Measurements from ENCODE around the gene NFIL3.
"Not testable (repeated sequence)": the region's sequence is repeated elsewhere in the genome, so short reads cannot be mapped to it uniquely, and the experiment has no call there.

The NFIL3 gene

DNA sequence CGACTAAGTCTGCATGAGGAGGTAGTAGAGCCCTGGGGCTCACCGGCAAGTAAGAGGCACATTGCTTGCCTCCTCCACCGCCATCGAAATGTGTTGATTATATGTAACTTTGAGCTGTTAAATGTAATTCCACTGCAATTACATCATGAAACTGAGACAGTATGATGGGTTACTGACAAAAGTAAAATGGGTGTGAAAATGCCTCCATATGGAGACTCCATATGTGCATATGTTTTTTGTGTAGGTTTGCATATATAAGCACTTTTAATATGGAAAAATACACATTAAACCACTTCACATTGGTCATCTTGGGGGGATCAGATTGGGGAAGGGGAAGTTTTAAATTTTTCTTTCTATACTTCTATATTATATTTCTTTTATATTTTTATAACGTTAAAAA, 29.8 kb downstream of the NFIL3 start:
- H3K9me3 Mint-ChIP-seq: no peaks in the 10 kb centered on the region
- TF ChIP-seq, protein P1, sequence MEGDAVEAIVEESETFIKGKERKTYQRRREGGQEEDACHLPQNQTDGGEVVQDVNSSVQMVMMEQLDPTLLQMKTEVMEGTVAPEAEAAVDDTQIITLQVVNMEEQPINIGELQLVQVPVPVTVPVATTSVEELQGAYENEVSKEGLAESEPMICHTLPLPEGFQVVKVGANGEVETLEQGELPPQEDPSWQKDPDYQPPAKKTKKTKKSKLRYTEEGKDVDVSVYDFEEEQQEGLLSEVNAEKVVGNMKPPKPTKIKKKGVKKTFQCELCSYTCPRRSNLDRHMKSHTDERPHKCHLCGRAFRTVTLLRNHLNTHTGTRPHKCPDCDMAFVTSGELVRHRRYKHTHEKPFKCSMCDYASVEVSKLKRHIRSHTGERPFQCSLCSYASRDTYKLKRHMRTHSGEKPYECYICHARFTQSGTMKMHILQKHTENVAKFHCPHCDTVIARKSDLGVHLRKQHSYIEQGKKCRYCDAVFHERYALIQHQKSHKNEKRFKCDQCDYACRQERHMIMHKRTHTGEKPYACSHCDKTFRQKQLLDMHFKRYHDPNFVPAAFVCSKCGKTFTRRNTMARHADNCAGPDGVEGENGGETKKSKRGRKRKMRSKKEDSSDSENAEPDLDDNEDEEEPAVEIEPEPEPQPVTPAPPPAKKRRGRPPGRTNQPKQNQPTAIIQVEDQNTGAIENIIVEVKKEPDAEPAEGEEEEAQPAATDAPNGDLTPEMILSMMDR (IDR thresholded peaks at IDR 0.05; ENCODE audit: unreplicated experiment in 3 of 3): no peak
- H3K27me3 Mint-ChIP-seq (ENCODE audit: low read depth): no peaks in the 10 kb centered on the region
- no peaks in the 10 kb centered on the region for H3K36me3 Mint-ChIP-seq (ENCODE audit: low read depth)
- no peaks in the 10 kb centered on the region for H3K4me1 Mint-ChIP-seq
- no peak overlapping the region for H3K27ac Mint-ChIP-seq
- H3K4me3 Mint-ChIP-seq: no peak overlapping the region

DNA sequence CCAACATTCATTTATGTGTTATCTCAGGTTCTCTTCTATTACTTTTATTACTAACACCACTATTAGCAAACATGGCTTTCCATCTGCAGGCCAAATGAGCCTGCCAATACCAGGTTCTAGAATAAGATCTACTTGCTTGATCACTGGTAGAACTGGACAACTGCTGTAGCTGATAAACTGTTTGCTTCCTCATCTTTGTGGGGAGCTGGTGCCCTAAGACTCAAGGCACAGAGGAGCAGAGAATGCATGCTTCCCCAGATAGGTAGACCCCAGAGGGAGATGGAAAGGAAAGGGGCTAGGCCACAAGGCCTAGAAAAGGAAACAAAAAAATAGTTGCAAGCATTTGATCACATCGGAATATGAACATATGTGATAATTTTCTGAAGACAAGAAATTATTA, 31.2 kb downstream of the NFIL3 start:
- Mint-ChIP-seq H3K36me3 (ENCODE audit: low read depth) (no peaks in the 10 kb centered on the region), H3K27me3 (ENCODE audit: low read depth) (no peaks in the 10 kb centered on the region), H3K27ac (no peak overlapping the region), H3K4me3 (no peak overlapping the region), H3K9me3 (no peaks in the 10 kb centered on the region), H3K4me1 (no peaks in the 10 kb centered on the region)
- TF ChIP-seq, protein P1 (IDR thresholded peaks at IDR 0.05; ENCODE audit: unreplicated experiment in 3 of 3): no peak

DNA sequence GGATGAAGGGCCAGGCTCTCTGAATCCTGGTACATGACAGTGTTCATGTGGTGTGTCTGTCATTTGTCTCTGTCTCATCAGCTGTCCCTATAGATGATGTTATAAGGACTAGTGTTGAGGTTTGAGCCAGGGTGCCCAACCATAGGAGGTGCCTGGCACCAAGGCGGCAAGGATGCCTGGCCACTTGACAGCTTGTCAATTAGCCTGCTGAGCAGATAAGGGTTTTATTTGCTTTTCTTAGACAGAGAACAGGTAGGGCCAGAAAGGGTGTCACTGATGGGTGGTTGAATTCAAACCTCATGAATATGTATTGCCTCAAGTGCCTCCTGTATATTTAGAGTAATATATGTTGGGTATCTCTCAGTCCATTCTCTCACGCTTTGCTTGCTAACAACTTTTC, 31.8 kb downstream of the NFIL3 start:
- Mint-ChIP-seq H3K36me3 (ENCODE audit: low read depth) (no peaks in the 10 kb centered on the region), H3K4me1 (no peaks in the 10 kb centered on the region), H3K9me3 (no peaks in the 10 kb centered on the region), H3K4me3 (no peak overlapping the region), H3K27me3 (ENCODE audit: low read depth) (no peaks in the 10 kb centered on the region), H3K27ac (no peak overlapping the region)
- TF ChIP-seq, protein P1 (IDR thresholded peaks at IDR 0.05; ENCODE audit: unreplicated experiment in 3 of 3): no peak

DNA sequence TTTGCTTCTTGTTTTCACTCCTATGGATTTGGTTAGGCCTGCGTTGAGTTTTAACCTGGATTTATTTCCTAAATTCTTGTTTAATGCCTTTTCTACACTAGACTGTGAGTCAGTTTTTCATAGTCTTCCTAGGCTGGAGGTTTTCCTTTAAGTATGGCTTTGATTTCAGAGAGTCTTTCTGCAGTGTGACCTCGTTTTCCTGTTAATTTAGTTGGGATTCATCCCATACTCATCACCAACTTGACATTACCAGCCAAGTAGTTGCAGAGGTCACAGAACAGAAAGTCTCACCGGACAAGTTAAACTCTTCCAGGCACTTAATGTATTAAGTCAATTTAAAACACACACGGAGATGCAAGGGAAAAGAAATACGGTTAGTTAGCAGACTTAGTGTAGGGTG, 32.2 kb downstream of the NFIL3 start:
- H3K36me3 Mint-ChIP-seq (ENCODE audit: low read depth): no peaks in the 10 kb centered on the region
- TF ChIP-seq, protein P1 (IDR thresholded peaks at IDR 0.05; ENCODE audit: unreplicated experiment in 3 of 3): no peak

DNA sequence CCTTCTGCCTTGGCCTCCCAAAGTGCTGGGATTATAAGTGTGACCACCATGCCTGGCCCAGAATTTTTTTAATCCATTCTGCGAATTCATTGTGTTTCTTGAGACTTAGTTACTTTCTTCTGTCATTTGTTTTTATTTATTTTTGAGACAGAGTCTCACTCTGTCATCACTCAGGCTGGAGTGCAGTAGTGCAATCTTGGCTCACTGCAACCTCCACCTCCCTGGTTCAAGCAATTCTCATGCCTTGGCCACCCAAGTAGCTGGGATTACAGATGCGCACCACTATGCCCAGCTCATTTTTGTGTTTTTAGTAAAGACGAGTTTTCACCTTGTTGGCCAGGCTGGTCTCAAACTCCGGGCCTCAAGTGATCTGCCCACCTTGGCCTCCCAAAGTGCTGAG, 33.9 kb downstream of the NFIL3 start:
- H3K27ac Mint-ChIP-seq; H3K4me1 Mint-ChIP-seq; H3K4me3 Mint-ChIP-seq; H3K27me3 Mint-ChIP-seq (ENCODE audit: low read depth); H3K36me3 Mint-ChIP-seq (ENCODE audit: low read depth); H3K9me3 Mint-ChIP-seq: not testable (repeated sequence)

More for the DNA sequence above, 32.2 kb downstream of the NFIL3 start:
- Mint-ChIP-seq H3K4me3 (no peak overlapping the region), H3K27me3 (ENCODE audit: low read depth) (no peaks in the 10 kb centered on the region), H3K27ac (no peak overlapping the region), H3K4me1 (no peaks in the 10 kb centered on the region), H3K9me3 (no peaks in the 10 kb centered on the region)

DNA sequence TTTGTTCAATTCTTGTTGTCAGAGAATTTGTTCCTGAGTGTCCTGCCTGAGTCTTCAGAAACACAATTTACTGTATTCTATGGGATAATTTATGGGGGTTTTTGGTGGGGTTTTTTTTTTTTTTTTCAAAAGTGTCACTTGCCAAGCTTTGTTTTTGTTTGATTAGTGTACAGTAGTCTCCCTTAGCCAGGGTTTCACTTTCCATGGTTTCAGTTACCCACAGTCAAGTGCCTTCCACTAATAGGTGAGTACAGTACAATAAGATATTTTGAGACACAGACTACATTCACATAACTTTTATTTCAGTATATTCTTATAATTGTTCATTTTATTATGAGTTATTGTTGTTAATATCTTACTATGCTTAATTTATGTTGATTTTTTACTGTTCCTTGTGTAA, 36.9 kb downstream of the NFIL3 start:
- TF ChIP-seq, protein P1 (IDR thresholded peaks at IDR 0.05; ENCODE audit: unreplicated experiment in 3 of 3): no peak
- Mint-ChIP-seq H3K4me1 (no peaks in the 10 kb centered on the region), H3K27ac (no peak overlapping the region), H3K9me3 (no peaks in the 10 kb centered on the region), H3K27me3 (ENCODE audit: low read depth) (no peaks in the 10 kb centered on the region), H3K4me3 (no peak overlapping the region), H3K36me3 (ENCODE audit: low read depth) (no peaks in the 10 kb centered on the region)

Data from nephron (organoid).